SU-DHL-6 (cell line): ENCODE results near the gene CLEC17A.
A peak's percentile ranks its signal among the peaks of the same experiment; 100 is the strongest.
"Not testable (repeated sequence)": the region's sequence is repeated elsewhere in the genome, so short reads cannot be mapped to it uniquely, and the experiment has no call there.

Experiments
- H2AFZ ChIP-seq: fragments of 200-600 bp; sonication (generic); 2 replicates; pipeline ENCODE4 v1.6.1; 2014; ENCODE audit warnings: low read depth, mild to moderate bottlenecking, moderate library complexity, mixed read lengths, antibody characterized with exemption, low read length; ENCODE audit not compliant: severe bottlenecking
- H3F3A ChIP-seq: fragments of 200-600 bp; shearing (Covaris generic); 2 replicates; pipeline ENCODE4 v1.6.0; 2016; ENCODE audit warnings: antibody characterized with exemption, mild to moderate bottlenecking; ENCODE audit not compliant: insufficient read depth
- H3K27ac ChIP-seq: fragments of 200-600 bp; sonication (generic); 2 replicates; pipeline ENCODE4 v1.5.1; 2016; ENCODE audit warnings: low read depth, mild to moderate bottlenecking, low read length, moderate library complexity, mixed read lengths
- H3K27me3 ChIP-seq: fragments of 200-600 bp; sonication (generic), shearing (Covaris generic); 2 replicates; pipeline ENCODE4 v1.6.0; 2014; ENCODE audit warnings: mild to moderate bottlenecking, low read length
- H3K36me3 ChIP-seq: fragments of 200-600 bp; sonication (generic); 2 replicates; pipeline ENCODE4 v1.6.1; 2014; ENCODE audit warnings: mild to moderate bottlenecking, low read length, mixed read lengths
- H3K4me2 ChIP-seq: fragments of 300-600, 200-600 bp; shearing (Covaris generic), sonication (generic); 2 replicates; pipeline ENCODE4 v1.6.0; 2014; ENCODE audit warnings: low read length, low read depth, mild to moderate bottlenecking; ENCODE audit not compliant: poor library complexity, severe bottlenecking
- H3K4me3 ChIP-seq: fragments of 200-600 bp; sonication (generic); 2 replicates; pipeline ENCODE4 v1.5.1; 2014; ENCODE audit warnings: antibody characterized with exemption, low read length, mild to moderate bottlenecking, mixed read lengths; ENCODE audit not compliant: insufficient read depth, poor library complexity, severe bottlenecking
- H3K79me2 ChIP-seq: fragments of 200-600 bp; sonication (generic); 2 replicates; pipeline ENCODE4 v1.6.1; 2014; ENCODE audit warnings: mild to moderate bottlenecking, low read length, moderate library complexity; ENCODE audit not compliant: insufficient read depth
- H3K9ac ChIP-seq: fragments of 200-600 bp; sonication (generic); 2 replicates; pipeline ENCODE4 v1.7.0; 2014; ENCODE audit warnings: mild to moderate bottlenecking, low read length
- H3K9me2 ChIP-seq: fragments of 200-600 bp; sonication (generic); replicated peaks from 2 replicates; pipeline ENCODE4 v1.6.1; 2014; ENCODE audit warnings: low read length; ENCODE audit not compliant: insufficient read depth
- H3K9me3 ChIP-seq: fragments of 200-600 bp; sonication (generic); 2 replicates; pipeline ENCODE4 v1.6.1; 2014; ENCODE audit warnings: low read length, mixed read lengths; ENCODE audit not compliant: insufficient read depth
- H4K20me1 ChIP-seq: fragments of 200-600 bp; sonication (generic); 2 replicates; pipeline ENCODE4 v1.6.1; 2014; ENCODE audit warnings: low read depth, mild to moderate bottlenecking, antibody characterized with exemption, low read length, moderate library complexity, mixed read lengths
- CTCF ChIP-seq: fragments of 200-600 bp; sonication (generic); IDR thresholded peaks from one replicate; pipeline ENCODE4 v1.5.1; 2017; ENCODE audit warnings: antibody characterized with exemption, mild to moderate bottlenecking, low read length, moderate library complexity; ENCODE audit not compliant: insufficient read depth, poor library complexity, severe bottlenecking
- EZH2phosphoT487 ChIP-seq: fragments of 200-600 bp; sonication (generic), shearing (Covaris generic); conservative IDR thresholded peaks from 2 replicates; pipeline ENCODE4 v1.6.1; 2018; ENCODE audit warnings: mild to moderate bottlenecking, antibody characterized with exemption, low read length, moderate library complexity, mixed read lengths

CLEC17A gene

DNA sequence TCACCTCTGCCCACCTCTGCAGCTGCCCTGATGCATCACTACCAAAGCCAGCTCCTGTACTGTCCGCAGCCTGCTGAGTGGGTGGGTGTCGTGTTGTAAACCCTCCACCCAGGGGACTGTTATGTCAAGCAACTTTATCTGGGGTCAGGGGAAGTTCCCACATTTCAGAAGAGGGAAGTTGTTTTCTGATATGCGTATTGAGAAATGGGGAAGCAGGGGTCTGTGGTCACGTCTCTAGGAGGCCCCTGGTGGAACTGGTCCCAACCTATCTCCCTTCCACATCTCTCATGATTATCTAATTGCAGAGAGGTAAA is 31.2 kb downstream of the CLEC17A start:
- Histone ChIP-seq H4K20me1 (no peaks in the 10 kb centered on the region), H3K79me2 (no peaks in the 10 kb centered on the region), H3K9me3 (peaks cover 3% of the 10 kb centered on the region; the same call in 1 of the 2 replicates), H3K4me3 (no peak overlapping the region), H2AFZ (no peak overlapping the region), H3F3A (peaks cover 18% of the 10 kb centered on the region), H3K27me3 (no peaks in the 10 kb centered on the region), H3K36me3 (no peaks in the 10 kb centered on the region), H3K27ac (peak overlapping the region; percentile 78), H3K9ac (no peak overlapping the region), H3K4me2 (peak overlapping the region; percentile 17), H3K9me2 (no peaks in the 10 kb centered on the region)
- TF ChIP-seq CTCF (no peak), EZH2phosphoT487 (no peak)

GRCh38 chr19:14615623-14616022 is 32.7 kb downstream of the CLEC17A start:
- no peaks in the 10 kb centered on the region for H4K20me1 ChIP-seq
- H3K9ac ChIP-seq, result no peak overlapping the region
- no peaks in the 10 kb centered on the region for H3K27me3 ChIP-seq
- peaks cover 18% of the 10 kb centered on the region for H3F3A ChIP-seq
- no peaks in the 10 kb centered on the region for H3K79me2 ChIP-seq
- no peaks in the 10 kb centered on the region for H3K36me3 ChIP-seq
- no peak overlapping the region for H2AFZ ChIP-seq
- no peak overlapping the region for H3K4me3 ChIP-seq
- TF ChIP-seq CTCF, result no peak
- no peak for TF ChIP-seq EZH2phosphoT487
- H3K27ac ChIP-seq, result no peak overlapping the region
- H3K9me3 ChIP-seq, result peaks cover 11% of the 10 kb centered on the region; the same call in 1 of the 2 replicates
- H3K9me2 ChIP-seq, result no peaks in the 10 kb centered on the region
- no peak overlapping the region for H3K4me2 ChIP-seq

DNA sequence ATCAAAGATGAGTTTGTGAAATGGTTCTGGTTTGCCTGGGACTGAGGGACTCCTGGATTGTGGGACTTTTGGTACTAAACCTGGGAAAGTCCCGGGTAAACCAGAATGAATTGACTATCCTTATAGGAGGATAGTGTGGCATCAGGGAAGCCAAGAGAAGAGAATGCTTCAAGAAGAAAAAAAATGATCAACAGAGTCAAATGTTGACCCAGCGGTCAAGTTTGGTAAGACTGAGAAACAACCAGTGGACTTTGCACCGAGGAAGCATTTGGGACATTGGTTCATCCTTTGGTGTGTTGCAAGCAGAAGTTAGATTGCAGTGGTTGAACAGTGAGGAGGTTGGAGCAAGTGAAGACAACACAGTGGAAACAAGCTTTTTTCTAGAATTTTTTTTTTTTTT is 33.5 kb downstream of the CLEC17A start:
- Histone ChIP-seq H3K9ac (no peak overlapping the region), H3K4me3 (no peak overlapping the region), H3K27ac (no peak overlapping the region), H3F3A (peaks cover 18% of the 10 kb centered on the region), H3K27me3 (no peaks in the 10 kb centered on the region), H3K9me2 (no peaks in the 10 kb centered on the region), H3K79me2 (no peaks in the 10 kb centered on the region), H4K20me1 (no peaks in the 10 kb centered on the region), H3K9me3 (peaks cover 11% of the 10 kb centered on the region; the same call in 1 of the 2 replicates), H2AFZ (no peak overlapping the region), H3K36me3 (no peaks in the 10 kb centered on the region), H3K4me2 (no peak overlapping the region)
- TF ChIP-seq CTCF (no peak), EZH2phosphoT487 (no peak)

- Histone ChIP-seq H3K27me3 (no peaks in the 10 kb centered on the region), H3K36me3 (no peaks in the 10 kb centered on the region), H3K9me3 (peaks cover 11% of the 10 kb centered on the region; the same call in 1 of the 2 replicates), H3K4me3 (no peak overlapping the region), H3K9me2 (no peaks in the 10 kb centered on the region), H3K9ac (no peak overlapping the region), H4K20me1 (no peaks in the 10 kb centered on the region), H3K27ac (no peak overlapping the region), H3F3A (peaks cover 5% of the 10 kb centered on the region; the same call in 1 of the 2 replicates), H2AFZ (no peak overlapping the region), H3K4me2 (no peak overlapping the region), H3K79me2 (no peaks in the 10 kb centered on the region)
- no peak for TF ChIP-seq CTCF
- TF ChIP-seq EZH2phosphoT487, result no peak
Observed at GRCh38 chr19:14619404-14619803, 36.5 kb downstream of the CLEC17A start.

DNA sequence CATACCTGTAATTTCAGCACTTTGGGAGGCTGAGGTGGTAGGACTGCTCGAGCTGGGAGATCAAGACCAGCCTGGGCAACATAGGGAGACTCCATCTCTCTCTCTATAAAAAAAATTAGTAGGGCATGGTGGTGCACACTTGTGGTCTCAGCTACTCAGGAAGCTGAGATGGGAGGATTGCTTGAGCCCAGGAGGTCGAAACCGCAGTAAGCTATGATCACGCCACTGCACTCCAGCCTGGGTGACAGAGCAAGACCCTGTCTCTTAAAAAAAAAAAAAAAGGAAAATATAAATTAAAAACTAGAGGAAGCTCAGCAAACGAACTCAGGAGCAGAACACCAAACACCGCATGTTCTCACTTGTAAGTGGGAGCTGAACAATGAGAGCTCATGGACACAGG is 41.6 kb downstream of the CLEC17A start:
- H3K9me2 ChIP-seq, H2AFZ ChIP-seq: not testable (repeated sequence)

More for the DNA sequence above, 41.6 kb downstream of the CLEC17A start:
- not testable (repeated sequence) for H4K20me1 ChIP-seq, H3K27ac ChIP-seq, H3K79me2 ChIP-seq, H3K27me3 ChIP-seq, H3K36me3 ChIP-seq, H3K9me3 ChIP-seq, H3F3A ChIP-seq, H3K9ac ChIP-seq, H3K4me3 ChIP-seq, H3K4me2 ChIP-seq
